IPS-18a (cell line): Measurements from ENCODE around the gene UGT3A2.

ENCODE experiments used
- H3K27ac ChIP-seq: one replicate; pipeline ENCODE4 v1.5.1; 2013; ENCODE audit warnings: low read length
- H3K27me3 ChIP-seq: one replicate; pipeline ENCODE4 v1.6.1; 2013; ENCODE audit warnings: mild to moderate bottlenecking, low read length; ENCODE audit not compliant: control insufficient read depth, insufficient read depth
- H3K36me3 ChIP-seq: one replicate; pipeline ENCODE4 v1.6.1; 2013; ENCODE audit warnings: low read depth, low read length; ENCODE audit not compliant: control insufficient read depth
- H3K4me1 ChIP-seq: one replicate; pipeline ENCODE4 v1.6.1; 2013; ENCODE audit warnings: low read depth, low read length; ENCODE audit not compliant: control insufficient read depth
- H3K4me3 ChIP-seq: one replicate; pipeline ENCODE4 v1.5.1; 2013; ENCODE audit warnings: low read length
- H3K9ac ChIP-seq: one replicate; pipeline ENCODE4 v1.6.1; 2013; ENCODE audit warnings: mild to moderate bottlenecking, low read length, moderate library complexity
- H3K9me3 ChIP-seq: one replicate; pipeline ENCODE4 v1.6.1; 2013; ENCODE audit warnings: low read depth, low read length; ENCODE audit not compliant: control insufficient read depth

UGT3A2 gene, protein sequence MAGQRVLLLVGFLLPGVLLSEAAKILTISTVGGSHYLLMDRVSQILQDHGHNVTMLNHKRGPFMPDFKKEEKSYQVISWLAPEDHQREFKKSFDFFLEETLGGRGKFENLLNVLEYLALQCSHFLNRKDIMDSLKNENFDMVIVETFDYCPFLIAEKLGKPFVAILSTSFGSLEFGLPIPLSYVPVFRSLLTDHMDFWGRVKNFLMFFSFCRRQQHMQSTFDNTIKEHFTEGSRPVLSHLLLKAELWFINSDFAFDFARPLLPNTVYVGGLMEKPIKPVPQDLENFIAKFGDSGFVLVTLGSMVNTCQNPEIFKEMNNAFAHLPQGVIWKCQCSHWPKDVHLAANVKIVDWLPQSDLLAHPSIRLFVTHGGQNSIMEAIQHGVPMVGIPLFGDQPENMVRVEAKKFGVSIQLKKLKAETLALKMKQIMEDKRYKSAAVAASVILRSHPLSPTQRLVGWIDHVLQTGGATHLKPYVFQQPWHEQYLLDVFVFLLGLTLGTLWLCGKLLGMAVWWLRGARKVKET

DNA sequence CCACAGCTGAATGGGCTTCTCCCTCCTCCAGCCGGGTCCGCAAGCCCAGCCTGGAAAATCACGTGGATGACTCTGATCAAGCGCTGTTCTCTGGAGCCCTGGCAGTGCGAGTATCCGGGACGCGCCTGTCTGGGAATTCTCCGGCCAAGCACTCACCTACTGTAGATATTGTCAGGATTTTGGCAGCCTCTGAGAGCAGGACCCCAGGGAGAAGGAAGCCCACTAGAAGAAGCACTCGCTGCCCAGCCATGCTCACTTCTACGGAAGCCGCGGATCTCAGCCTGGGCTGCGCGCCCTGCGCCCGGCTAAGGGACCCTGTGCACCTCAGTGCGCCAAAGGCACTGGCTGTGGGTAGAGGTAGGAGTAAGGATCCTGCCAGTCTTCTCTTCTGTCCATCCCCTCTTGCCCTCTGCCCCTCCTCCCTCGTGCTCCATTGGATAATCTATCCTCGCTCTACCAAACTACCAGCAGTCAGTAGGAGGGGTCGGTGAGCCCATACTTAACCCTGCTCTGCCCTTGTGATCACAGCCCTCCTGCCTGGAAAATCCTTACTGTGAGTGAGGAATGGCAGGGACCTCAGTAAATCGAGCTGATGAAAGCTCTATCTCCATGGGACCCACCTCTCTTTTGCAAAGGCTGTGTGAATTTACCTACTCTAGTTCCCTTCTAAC is at the start of gene UGT3A2:
Gene UGT3A2, minus strand, starts transcription at position 343 of the 671 bp plus-strand sequence. Its CDS starts 93 bp downstream, at position 250.
- no peaks in the 10 kb centered on the region for H3K27me3 ChIP-seq
- no peaks in the 10 kb centered on the region for H3K9me3 ChIP-seq
- H3K36me3 ChIP-seq, result no peaks in the 10 kb centered on the region
- peak within 1 kb of the TSS; percentile 86 for H3K4me3 ChIP-seq
- H3K27ac ChIP-seq, result peak within 1 kb of the TSS; percentile 21
- H3K9ac ChIP-seq, result peak within 1 kb of the TSS; percentile 51
- H3K4me1 ChIP-seq, result peaks cover 12% of the 10 kb centered on the region

DNA sequence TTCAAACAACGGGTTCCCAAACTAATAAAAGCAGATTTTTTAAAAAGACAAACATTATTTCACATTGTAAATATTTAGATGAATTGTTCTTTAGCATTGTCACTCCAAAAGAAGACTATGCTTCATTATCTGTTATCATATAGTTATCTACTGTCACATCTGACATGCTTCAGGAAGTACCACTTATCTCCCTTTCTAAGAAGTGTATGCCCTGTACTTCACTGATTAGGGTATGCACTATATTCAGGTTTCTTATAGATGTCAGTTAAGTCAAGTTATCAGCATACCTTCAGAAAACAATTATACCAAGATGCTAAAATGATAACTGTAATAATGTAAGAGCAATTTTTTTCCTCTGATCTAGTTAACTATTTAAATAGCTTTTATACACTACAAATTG is 44.6 kb upstream of the UGT3A2 start:
- Histone ChIP-seq H3K36me3 (no peaks in the 10 kb centered on the region), H3K4me1 (no peaks in the 10 kb centered on the region), H3K4me3 (no peak overlapping the region), H3K27me3 (no peaks in the 10 kb centered on the region), H3K27ac (no peak overlapping the region), H3K9ac (no peak overlapping the region), H3K9me3 (no peaks in the 10 kb centered on the region)

DNA sequence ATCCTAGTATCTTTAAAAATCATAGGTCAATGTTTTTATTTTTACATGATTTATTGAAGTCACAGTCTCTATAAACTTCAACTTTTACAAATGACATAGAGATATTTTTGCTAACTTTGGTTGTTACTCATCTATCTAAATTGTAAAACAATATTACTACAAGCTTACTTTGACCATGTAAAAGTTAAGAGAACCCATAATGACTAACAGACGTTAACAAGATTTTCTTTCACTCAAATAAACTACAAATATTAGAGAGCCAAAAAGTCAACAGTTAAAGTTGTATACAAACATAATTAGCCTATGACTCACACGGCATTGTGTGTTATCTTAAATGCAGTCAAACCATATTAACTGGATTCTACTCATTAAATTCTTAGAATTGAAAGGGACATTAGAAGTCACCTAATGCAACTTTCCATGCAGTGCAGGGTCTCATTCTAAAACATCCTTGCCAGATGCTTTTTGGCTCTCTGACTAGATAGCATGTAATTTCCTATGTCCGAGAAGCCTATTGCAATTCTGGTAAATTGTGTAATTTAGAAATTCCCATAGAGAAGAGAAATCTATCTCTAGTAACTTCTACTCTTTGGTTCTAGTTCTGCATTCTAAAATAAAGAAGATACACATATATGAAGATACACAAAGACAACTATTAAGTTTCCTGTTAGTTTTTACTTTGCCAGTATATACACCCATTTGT is 42.2 kb upstream of the UGT3A2 start:
- no peaks in the 10 kb centered on the region for H3K4me1 ChIP-seq
- H3K27ac ChIP-seq, result no peak overlapping the region
- no peaks in the 10 kb centered on the region for H3K27me3 ChIP-seq
- H3K9me3 ChIP-seq, result no peaks in the 10 kb centered on the region
- no peaks in the 10 kb centered on the region for H3K36me3 ChIP-seq
- no peak overlapping the region for H3K9ac ChIP-seq
- no peak overlapping the region for H3K4me3 ChIP-seq

DNA sequence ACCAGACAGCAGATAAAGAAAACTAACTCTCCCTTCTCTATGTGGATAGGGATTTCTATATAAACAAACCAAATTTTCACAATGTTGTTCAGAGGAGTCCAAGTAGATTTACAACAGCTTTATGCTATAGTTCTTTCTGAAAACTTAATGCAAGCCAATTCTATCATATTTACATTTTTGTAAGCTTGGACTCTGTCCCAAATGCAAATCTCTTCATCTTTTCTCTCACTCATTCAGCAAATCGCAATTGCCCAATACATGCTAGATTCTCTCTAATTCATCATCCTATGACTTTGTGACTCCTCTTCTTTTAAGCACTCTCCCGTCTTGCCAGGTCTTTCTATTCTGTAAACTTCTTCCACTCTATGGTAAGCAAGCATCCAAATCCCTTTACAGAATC is 39.1 kb upstream of the UGT3A2 start:
- Histone ChIP-seq H3K36me3 (no peaks in the 10 kb centered on the region), H3K4me1 (peaks cover 9% of the 10 kb centered on the region), H3K9me3 (no peaks in the 10 kb centered on the region), H3K4me3 (no peak overlapping the region), H3K9ac (no peak overlapping the region), H3K27ac (no peak overlapping the region), H3K27me3 (no peaks in the 10 kb centered on the region)

DNA sequence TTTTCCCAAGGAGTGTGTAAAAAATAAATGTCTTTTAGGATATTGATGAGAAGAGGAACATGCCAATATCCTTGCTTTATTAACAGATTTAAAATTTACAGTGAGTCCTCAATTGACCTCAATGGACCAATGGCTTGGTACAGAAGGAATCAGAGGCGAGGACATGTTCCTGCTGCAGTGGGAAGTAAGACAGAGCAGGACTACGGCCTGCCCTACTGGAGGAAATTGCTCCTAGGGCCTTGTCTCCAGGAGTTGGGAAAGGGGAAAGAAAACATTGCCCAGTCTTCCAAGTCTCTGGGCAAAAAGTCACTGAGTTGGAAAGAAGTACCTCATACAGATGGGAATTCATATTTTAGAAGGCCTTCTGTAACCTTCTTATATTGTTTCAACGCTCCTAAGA is 33.1 kb upstream of the UGT3A2 start:
- no peak overlapping the region for H3K9ac ChIP-seq
- H3K4me1 ChIP-seq, result peaks cover 18% of the 10 kb centered on the region
- H3K27ac ChIP-seq, result no peak overlapping the region
- no peak overlapping the region for H3K4me3 ChIP-seq
- no peaks in the 10 kb centered on the region for H3K27me3 ChIP-seq
- H3K9me3 ChIP-seq, result no peaks in the 10 kb centered on the region
- H3K36me3 ChIP-seq, result no peaks in the 10 kb centered on the region

DNA sequence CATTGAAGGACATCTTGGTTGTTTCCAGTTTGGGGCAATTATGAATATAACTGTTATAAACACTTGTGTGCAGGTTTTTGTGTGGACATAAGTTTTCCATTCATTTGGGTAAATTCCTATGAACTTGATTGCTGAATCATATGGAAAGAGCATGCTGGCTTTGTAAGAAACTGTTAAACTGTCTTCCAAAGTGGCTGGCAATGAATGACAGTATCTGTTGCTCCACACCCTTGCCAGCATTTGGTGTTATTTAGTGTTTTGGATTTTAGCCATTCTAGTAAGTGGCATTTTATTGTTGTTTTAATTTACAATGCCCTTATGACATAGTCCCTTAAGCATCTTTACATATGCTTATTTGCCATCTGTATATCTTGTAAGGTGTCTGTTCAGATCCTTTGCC is 29.8 kb upstream of the UGT3A2 start:
- Histone ChIP-seq H3K4me3 (no peak overlapping the region), H3K36me3 (no peaks in the 10 kb centered on the region), H3K9me3 (no peaks in the 10 kb centered on the region), H3K4me1 (peaks cover 11% of the 10 kb centered on the region), H3K9ac (no peak overlapping the region), H3K27ac (no peak overlapping the region), H3K27me3 (no peaks in the 10 kb centered on the region)

DNA sequence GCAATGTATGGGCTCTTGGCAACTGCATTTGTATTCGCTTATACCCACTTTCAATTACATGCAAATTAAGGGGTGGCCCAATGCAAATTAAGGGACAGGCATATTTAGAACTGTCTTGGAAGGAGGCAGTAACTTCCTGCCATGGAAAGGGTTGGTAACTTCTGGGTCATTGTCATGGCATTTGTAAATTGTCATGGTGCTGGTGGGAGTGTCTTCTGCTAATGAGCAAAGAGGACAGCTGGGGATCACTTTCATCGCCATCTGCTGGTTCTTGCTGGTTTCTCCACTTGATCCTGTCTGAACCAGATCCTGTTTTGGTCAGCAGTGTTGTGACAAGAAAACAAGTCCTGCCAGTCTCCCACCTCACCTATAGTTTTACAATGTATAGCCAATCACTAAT is 23.3 kb upstream of the UGT3A2 start:
- no peaks in the 10 kb centered on the region for H3K36me3 ChIP-seq
- no peaks in the 10 kb centered on the region for H3K4me1 ChIP-seq
- H3K27ac ChIP-seq, result no peak overlapping the region
- no peaks in the 10 kb centered on the region for H3K27me3 ChIP-seq
- no peak overlapping the region for H3K9ac ChIP-seq
- no peak overlapping the region for H3K4me3 ChIP-seq
- H3K9me3 ChIP-seq, result no peaks in the 10 kb centered on the region

DNA sequence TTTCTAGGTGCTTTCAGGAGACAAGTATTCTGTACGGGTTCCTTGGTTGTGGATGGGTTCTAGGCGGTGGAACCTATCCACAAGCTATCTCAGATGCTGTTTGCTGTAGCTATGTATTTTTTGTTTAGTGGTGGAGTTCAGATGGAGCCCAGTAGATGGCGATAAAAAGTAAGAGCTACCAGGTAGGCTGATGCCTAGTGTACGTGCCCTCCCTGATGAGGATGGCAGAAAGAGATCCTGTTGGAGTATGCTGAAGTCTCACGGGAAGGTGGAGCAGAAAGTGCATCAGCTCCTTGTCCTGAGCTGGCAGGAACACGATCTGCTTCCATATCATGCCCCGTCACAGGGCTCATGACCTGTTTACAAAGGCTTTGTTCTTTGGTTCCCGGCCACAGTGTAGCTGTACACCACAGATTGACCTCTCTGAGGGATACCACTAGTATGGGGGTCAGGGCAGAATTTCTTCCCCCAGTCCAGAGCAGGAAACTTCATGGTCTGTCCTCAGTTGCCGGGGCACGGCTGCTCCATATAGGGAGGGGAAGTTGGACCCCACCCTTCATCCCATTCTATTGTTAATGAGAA is 12.6 kb upstream of the UGT3A2 start:
- peak overlapping the region; percentile 13 for H3K4me3 ChIP-seq

DNA sequence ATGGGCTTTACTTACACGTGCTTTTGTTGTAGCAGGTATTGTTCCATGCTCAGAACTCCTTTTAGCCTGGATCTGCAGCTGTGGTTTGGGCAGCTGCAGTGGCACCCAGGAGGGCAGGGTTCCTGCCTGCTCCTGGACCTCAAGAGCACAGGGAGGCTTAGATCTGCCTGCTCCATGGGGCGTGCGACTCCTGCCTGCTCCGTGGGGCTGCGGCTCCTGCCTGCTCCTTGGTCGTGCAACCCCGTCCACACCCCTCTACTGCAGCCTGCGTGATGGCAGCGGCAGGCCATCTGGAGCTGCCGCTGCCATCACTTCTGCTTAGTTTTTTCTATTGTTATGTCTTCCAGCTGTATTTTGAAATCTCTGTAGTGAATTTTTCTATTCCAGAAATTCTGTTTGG is 11.7 kb upstream of the UGT3A2 start:
- Histone ChIP-seq H3K27me3 (no peaks in the 10 kb centered on the region), H3K9me3 (no peaks in the 10 kb centered on the region), H3K9ac (no peak overlapping the region), H3K4me1 (peaks cover 9% of the 10 kb centered on the region), H3K36me3 (no peaks in the 10 kb centered on the region), H3K27ac (no peak overlapping the region), H3K4me3 (no peak overlapping the region)

More for the DNA sequence above, 12.6 kb upstream of the UGT3A2 start:
- Histone ChIP-seq H3K4me1 (peaks cover 4% of the 10 kb centered on the region), H3K36me3 (no peaks in the 10 kb centered on the region), H3K27me3 (no peaks in the 10 kb centered on the region), H3K9ac (no peak overlapping the region), H3K27ac (no peak overlapping the region), H3K9me3 (no peaks in the 10 kb centered on the region)

DNA sequence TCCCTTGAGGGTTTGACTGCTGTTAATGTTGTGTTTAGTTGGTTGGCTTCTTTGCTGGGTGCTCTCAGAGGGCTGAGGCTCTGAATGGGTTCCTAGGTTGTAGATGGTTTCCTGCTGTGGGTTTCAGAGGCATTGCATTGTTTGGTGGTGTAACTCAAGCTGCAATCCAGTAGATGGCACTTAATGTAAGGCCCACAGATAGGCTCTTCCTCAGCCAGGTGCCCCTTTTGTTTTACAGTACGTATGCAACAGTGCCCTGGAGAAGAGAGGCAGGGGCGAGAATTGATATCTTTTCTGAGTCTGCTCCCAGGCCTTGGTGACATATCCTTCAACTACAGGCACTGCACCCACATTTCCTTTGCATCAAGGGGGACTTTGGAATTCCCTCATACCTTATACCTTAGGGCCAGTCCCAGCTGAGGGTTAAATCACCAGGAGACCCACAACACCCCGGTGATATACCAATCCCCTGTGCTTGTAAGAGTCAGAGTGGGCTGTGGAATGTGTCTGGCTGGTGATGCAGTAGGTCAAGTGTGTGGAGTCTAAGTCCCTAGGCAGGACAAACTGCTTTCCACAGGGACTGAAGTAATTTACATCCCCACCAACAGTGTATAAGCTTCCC is 7.0 kb upstream of the UGT3A2 start:
- H3K9me3 ChIP-seq, result no peaks in the 10 kb centered on the region

More for the DNA sequence above, 7.0 kb upstream of the UGT3A2 start:
- Histone ChIP-seq H3K27ac (no peak overlapping the region), H3K4me3 (no peak overlapping the region), H3K27me3 (no peaks in the 10 kb centered on the region), H3K9ac (no peak overlapping the region), H3K4me1 (peaks cover 8% of the 10 kb centered on the region), H3K36me3 (no peaks in the 10 kb centered on the region)
